Measurements from ENCODE around the gene EBF3. TPM values are rescaled to one million over a fixed set of nuclear protein-coding genes. Genes with fewer than 3 reads are reported as not detected.

The EBF3 gene
- total RNA-seq, 1 experiment from 2014 or later: 0.22 TPM

GRCh38 chr10:129927351-129928120, 36.5 kb downstream of the EBF3 start:
- Histone ChIP-seq H3K4ac (ENCODE audit: low read depth, low read length) (no peak overlapping the region), H4K91ac (ENCODE audit: insufficient read length, low read depth, low read length) (no peak overlapping the region), H4K5ac (ENCODE audit: insufficient read length, low read depth, low read length) (no peak overlapping the region), H3K18ac (ENCODE audit: insufficient read length, low read depth, low read length) (no peak overlapping the region), H2BK120ac (ENCODE audit: low read depth, low read length, poor library complexity, severe bottlenecking) (no peak overlapping the region), H3K4me2 (ENCODE audit: insufficient read depth, insufficient read length, low read length) (no peak overlapping the region), H3K79me1 (ENCODE audit: insufficient read depth, low read depth, low read length, poor library complexity, severe bottlenecking) (no peaks in the 10 kb centered on the region), H3K4me1 (ENCODE audit: insufficient read depth, low read length) (no peaks in the 10 kb centered on the region), H3K9ac (ENCODE audit: extremely low read depth, insufficient read length, low read length) (no peak overlapping the region), H2BK15ac (ENCODE audit: low read depth, low read length) (no peak overlapping the region), H3K9me3 (ENCODE audit: control insufficient read depth, low read depth, low read length) (no peaks in the 10 kb centered on the region), H2AFZ (ENCODE audit: low read length) (no peak overlapping the region), H4K20me1 (ENCODE audit: control insufficient read depth, insufficient read depth, insufficient read length) (no peaks in the 10 kb centered on the region), H4K8ac (replicated peaks; ENCODE audit: insufficient read length, low read depth, low read length) (no peak overlapping the region), H3K23ac (ENCODE audit: insufficient read length, low read depth, low read length) (no peak overlapping the region), H2BK12ac (ENCODE audit: insufficient read length, low read depth, low read length) (no peak overlapping the region), H3K14ac (ENCODE audit: insufficient read depth, low read length) (no peak overlapping the region; the same call in 1 of the 2 replicates), H3K27me3 (ENCODE audit: insufficient read depth, low read length) (no peaks in the 10 kb centered on the region), H3K23me2 (ENCODE audit: insufficient read length, low read depth, low read length, poor library complexity, severe bottlenecking) (no peaks in the 10 kb centered on the region), H3T11ph (ENCODE audit: low read length) (no peak overlapping the region), H2BK20ac (ENCODE audit: low read depth, low read length, poor library complexity, severe bottlenecking) (no peak overlapping the region), H2AK5ac (ENCODE audit: insufficient read length, low read length) (no peak overlapping the region), H2BK5ac (ENCODE audit: insufficient read length, low read length) (no peak overlapping the region), H3K79me2 (ENCODE audit: insufficient read depth, low read length) (no peaks in the 10 kb centered on the region), H3K27ac (ENCODE audit: insufficient read length, low read depth, low read length) (no peak overlapping the region), H3K56ac (ENCODE audit: insufficient read length, low read depth, low read length) (no peak overlapping the region)
- no CpG with 5 or more reads among the region's 16 CpGs for WGBS (ENCODE audit: extremely low coverage, insufficient read length, low lambda C conversion rate)
- no peaks in the 10 kb centered on the region; a peak in 1 of 5 replicates for H3K9me3 Mint-ChIP-seq
- H3K4me1 Mint-ChIP-seq: peaks cover 0 to 4% of the 10 kb centered on the region in 2 experiments; a peak in 2 of 4 replicates
- H3K27ac Mint-ChIP-seq: no peak overlapping the region; a peak in 1 of 7 replicates
- no peak overlapping the region for H3K4me3 Mint-ChIP-seq
- no peaks in the 10 kb centered on the region for H3K27me3 Mint-ChIP-seq (ENCODE audit: low read depth)
- DNase-seq: no peak
- TF ChIP-seq CTCF (conservative IDR thresholded peaks at IDR 0.05): no peak
- no peaks in the 10 kb centered on the region for H3K36me3 Mint-ChIP-seq (ENCODE audit: insufficient read depth in 1 of 3, low read depth in 3 of 3)
